IMR-90 (cell line): ENCODE measurements around the gene MICU1.

ENCODE experiments used
- MXI1 ChIP-seq: IDR thresholded peaks from 2 replicates; pipeline ENCODE4 v1.6.1; 2012; ENCODE audit warnings: low read depth, mild to moderate bottlenecking, low read length, moderate library complexity, borderline replicate concordance
- SMC3 ChIP-seq: fragments of 150-350 bp; IDR thresholded peaks from 2 replicates; pipeline ENCODE4 v1.6.1; 2016; ENCODE audit warnings: low read depth, mild to moderate bottlenecking, antibody characterized with exemption, low read length, moderate library complexity

GRCh38 chr10:72330069-72330426 lies 295.8 kb downstream of the MICU1 start:
- TF ChIP-seq SMC3 (no peak), MXI1 (no peak)
